ENCODE results near the gene NAV3.

NAV3 gene

GRCh38 chr12:78007173-78007572, 176.5 kb downstream of the NAV3 start:
- Histone ChIP-seq H3K27me3 (ENCODE audit: insufficient read depth, low read length) (no peaks in the 10 kb centered on the region), H3K4me3 (ENCODE audit: low read length) (no peak overlapping the region), H3K4me1 (ENCODE audit: insufficient read depth, low read length) (no peaks in the 10 kb centered on the region), H2AFZ (ENCODE audit: low read depth, low read length) (no peak overlapping the region), H3K36me3 (ENCODE audit: insufficient read depth, low read length) (no peaks in the 10 kb centered on the region), H3K9me3 (ENCODE audit: low read length) (no peaks in the 10 kb centered on the region)

- no peak overlapping the region for H2AFZ ChIP-seq (ENCODE audit: low read depth, low read length)
- no peaks in the 10 kb centered on the region for H3K9me3 ChIP-seq (ENCODE audit: low read length)
- peaks cover 2% of the 10 kb centered on the region for H3K4me1 ChIP-seq (ENCODE audit: insufficient read depth, low read length)
- H3K4me3 ChIP-seq (ENCODE audit: low read length), result no peak overlapping the region
- H3K27me3 ChIP-seq (ENCODE audit: insufficient read depth, low read length), result no peaks in the 10 kb centered on the region
- H3K36me3 ChIP-seq (ENCODE audit: insufficient read depth, low read length), result no peaks in the 10 kb centered on the region
Observed at GRCh38 chr12:78009031-78009430, 178.3 kb downstream of the NAV3 start.

DNA sequence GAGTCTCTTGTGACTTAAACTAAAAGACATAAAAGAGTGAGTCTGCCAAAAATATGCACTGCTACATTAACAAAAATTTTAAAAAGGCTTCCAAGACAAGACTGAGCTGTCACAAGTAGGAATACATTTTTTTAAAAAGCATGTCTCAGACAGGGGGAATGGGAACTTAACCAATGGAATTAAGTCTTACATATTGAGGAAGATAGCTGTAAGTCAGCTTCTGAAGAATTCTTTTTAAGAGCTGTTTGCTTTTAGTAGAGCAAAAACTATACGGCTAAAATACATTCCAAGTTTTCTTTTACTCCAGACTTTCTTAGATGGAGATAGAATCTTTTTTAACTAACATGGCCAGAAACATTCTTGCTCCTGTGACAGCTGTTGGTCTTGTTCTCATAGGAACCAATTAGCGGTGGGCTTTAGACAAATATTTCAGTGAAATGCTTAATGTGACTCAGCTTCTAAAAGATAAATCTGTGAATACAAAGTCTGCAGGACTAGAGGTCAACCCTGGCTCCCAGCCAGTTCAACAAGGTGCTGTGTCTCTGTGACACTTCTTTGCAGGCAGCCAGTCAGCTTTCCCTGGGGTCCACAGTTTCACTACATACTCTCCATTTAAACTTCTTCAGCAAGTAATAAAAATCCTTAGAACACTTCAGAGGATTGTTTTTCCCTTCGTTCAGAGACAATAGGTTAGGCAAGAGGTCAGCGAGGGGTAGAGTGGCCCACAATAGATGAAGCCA, 187.6 kb downstream of the NAV3 start:
- no peak overlapping the region for H2AFZ ChIP-seq (ENCODE audit: low read depth, low read length)
- H3K9me3 ChIP-seq (ENCODE audit: low read length), result no peaks in the 10 kb centered on the region
- no peak overlapping the region for H3K4me3 ChIP-seq (ENCODE audit: low read length)
- no peaks in the 10 kb centered on the region for H3K27me3 ChIP-seq (ENCODE audit: insufficient read depth, low read length)
- peaks cover 27% of the 10 kb centered on the region for H3K4me1 ChIP-seq (ENCODE audit: insufficient read depth, low read length)
- no peaks in the 10 kb centered on the region for H3K36me3 ChIP-seq (ENCODE audit: insufficient read depth, low read length)

DNA sequence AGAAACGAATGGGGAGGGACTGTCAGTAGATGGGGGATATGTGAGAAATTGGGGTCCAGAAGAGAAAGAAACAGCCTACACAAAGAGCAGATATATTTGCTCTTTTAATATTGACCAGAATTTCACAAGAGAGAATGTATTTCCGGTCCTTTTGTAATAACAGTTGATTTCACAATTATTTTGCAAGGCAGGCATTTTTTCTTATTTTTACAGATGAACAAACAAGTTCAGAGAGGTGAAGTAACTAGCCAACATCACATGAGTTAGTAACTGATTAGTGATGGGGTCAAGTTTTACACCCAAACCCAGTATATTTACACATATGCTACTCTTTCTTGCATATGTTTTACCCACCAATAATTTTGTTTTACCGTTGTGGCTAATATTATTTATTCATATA, 188.2 kb downstream of the NAV3 start:
- Histone ChIP-seq H3K4me1 (ENCODE audit: insufficient read depth, low read length) (peaks cover 26% of the 10 kb centered on the region), H3K4me3 (ENCODE audit: low read length) (no peak overlapping the region), H3K9me3 (ENCODE audit: low read length) (no peaks in the 10 kb centered on the region), H3K36me3 (ENCODE audit: insufficient read depth, low read length) (no peaks in the 10 kb centered on the region), H2AFZ (ENCODE audit: low read depth, low read length) (no peak overlapping the region), H3K27me3 (ENCODE audit: insufficient read depth, low read length) (no peaks in the 10 kb centered on the region)

GRCh38 chr12:78028426-78028825, 197.7 kb downstream of the NAV3 start:
- Histone ChIP-seq H3K36me3 (ENCODE audit: insufficient read depth, low read length) (no peaks in the 10 kb centered on the region), H3K9me3 (ENCODE audit: low read length) (no peaks in the 10 kb centered on the region), H3K27me3 (ENCODE audit: insufficient read depth, low read length) (no peaks in the 10 kb centered on the region), H2AFZ (ENCODE audit: low read depth, low read length) (no peak overlapping the region), H3K4me1 (ENCODE audit: insufficient read depth, low read length) (no peaks in the 10 kb centered on the region), H3K4me3 (ENCODE audit: low read length) (no peak overlapping the region)

DNA sequence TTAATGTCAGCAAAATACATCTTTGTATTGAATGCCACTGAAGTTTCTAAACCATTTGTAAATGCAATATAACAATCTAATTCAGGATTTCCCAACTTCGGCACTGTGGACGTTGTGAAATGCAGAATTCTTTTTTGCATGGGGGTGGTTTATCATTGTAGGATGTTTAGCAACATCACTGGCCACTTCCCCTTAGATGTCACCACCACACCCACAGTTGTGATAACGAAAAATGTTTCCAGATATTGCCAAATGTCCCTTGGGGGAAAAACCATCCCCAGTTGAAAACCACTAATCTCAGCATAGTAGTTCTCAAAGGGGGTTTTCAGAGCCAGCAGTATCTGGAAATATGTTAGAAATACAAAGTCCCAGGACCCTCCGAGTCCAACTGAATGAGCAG, 203.3 kb downstream of the NAV3 start:
- Histone ChIP-seq H3K27me3 (ENCODE audit: insufficient read depth, low read length) (no peaks in the 10 kb centered on the region), H2AFZ (ENCODE audit: low read depth, low read length) (no peak overlapping the region), H3K36me3 (ENCODE audit: insufficient read depth, low read length) (no peaks in the 10 kb centered on the region), H3K9me3 (ENCODE audit: low read length) (no peaks in the 10 kb centered on the region), H3K4me1 (ENCODE audit: insufficient read depth, low read length) (peaks cover 7% of the 10 kb centered on the region), H3K4me3 (ENCODE audit: low read length) (no peak overlapping the region)

- Histone ChIP-seq H3K9me3 (ENCODE audit: low read length) (no peaks in the 10 kb centered on the region), H3K4me3 (ENCODE audit: low read length) (peak overlapping the region; percentile 42), H3K36me3 (ENCODE audit: insufficient read depth, low read length) (no peaks in the 10 kb centered on the region), H2AFZ (ENCODE audit: low read depth, low read length) (peak overlapping the region; percentile 13), H3K27me3 (ENCODE audit: insufficient read depth, low read length) (no peaks in the 10 kb centered on the region), H3K4me1 (ENCODE audit: insufficient read depth, low read length) (peaks cover 7% of the 10 kb centered on the region)
Observed at GRCh38 chr12:78035901-78036606, 205.4 kb downstream of the NAV3 start.

DNA sequence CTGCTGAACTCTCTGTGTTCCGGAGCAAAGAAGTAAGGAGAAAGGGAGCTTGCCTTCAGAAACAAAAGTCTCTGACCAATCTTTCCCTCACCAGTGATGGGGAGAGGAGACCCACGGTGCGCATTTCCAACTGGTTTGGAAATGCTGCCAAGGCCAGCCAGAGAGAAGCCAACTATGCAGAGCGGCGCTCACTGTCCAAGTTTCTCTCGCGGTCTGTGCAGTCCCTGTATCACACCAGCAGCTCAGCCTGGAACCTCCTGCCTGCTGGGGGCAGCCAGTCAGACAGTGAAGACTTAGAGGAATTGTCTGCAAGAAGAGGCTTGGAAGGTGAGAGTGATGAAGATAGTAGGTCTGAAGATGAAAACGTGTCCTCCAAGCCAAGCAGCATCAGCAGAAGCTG, 206.2 kb downstream of the NAV3 start:
- H3K27me3 ChIP-seq (ENCODE audit: insufficient read depth, low read length), result no peaks in the 10 kb centered on the region
- no peaks in the 10 kb centered on the region for H3K9me3 ChIP-seq (ENCODE audit: low read length)
- no peak overlapping the region for H3K4me3 ChIP-seq (ENCODE audit: low read length)
- no peaks in the 10 kb centered on the region for H3K36me3 ChIP-seq (ENCODE audit: insufficient read depth, low read length)
- no peak overlapping the region for H2AFZ ChIP-seq (ENCODE audit: low read depth, low read length)
- peaks cover 7% of the 10 kb centered on the region for H3K4me1 ChIP-seq (ENCODE audit: insufficient read depth, low read length)

GRCh38 chr12:78037707-78038106, 207.0 kb downstream of the NAV3 start:
- Histone ChIP-seq H2AFZ (ENCODE audit: low read depth, low read length) (peak overlapping the region; percentile 78), H3K9me3 (ENCODE audit: low read length) (no peaks in the 10 kb centered on the region), H3K4me1 (ENCODE audit: insufficient read depth, low read length) (peaks cover 7% of the 10 kb centered on the region), H3K4me3 (ENCODE audit: low read length) (no peak overlapping the region), H3K36me3 (ENCODE audit: insufficient read depth, low read length) (no peaks in the 10 kb centered on the region), H3K27me3 (ENCODE audit: insufficient read depth, low read length) (no peaks in the 10 kb centered on the region)

- Histone ChIP-seq H3K4me3 (ENCODE audit: low read length) (no peak overlapping the region), H3K9me3 (ENCODE audit: low read length) (no peaks in the 10 kb centered on the region), H3K36me3 (ENCODE audit: insufficient read depth, low read length) (no peaks in the 10 kb centered on the region), H2AFZ (ENCODE audit: low read depth, low read length) (peak overlapping the region; percentile 78), H3K27me3 (ENCODE audit: insufficient read depth, low read length) (no peaks in the 10 kb centered on the region), H3K4me1 (ENCODE audit: insufficient read depth, low read length) (peaks cover 7% of the 10 kb centered on the region)
Observed at GRCh38 chr12:78038541-78038940, 207.8 kb downstream of the NAV3 start.

GRCh38 chr12:78038986-78039385, 208.3 kb downstream of the NAV3 start:
- Histone ChIP-seq H3K4me1 (ENCODE audit: insufficient read depth, low read length) (peaks cover 7% of the 10 kb centered on the region), H3K36me3 (ENCODE audit: insufficient read depth, low read length) (no peaks in the 10 kb centered on the region), H3K4me3 (ENCODE audit: low read length) (no peak overlapping the region), H2AFZ (ENCODE audit: low read depth, low read length) (peak overlapping the region; percentile 78), H3K9me3 (ENCODE audit: low read length) (no peaks in the 10 kb centered on the region), H3K27me3 (ENCODE audit: insufficient read depth, low read length) (no peaks in the 10 kb centered on the region)

GRCh38 chr12:78040111-78040510, 209.4 kb downstream of the NAV3 start:
- Histone ChIP-seq H2AFZ (ENCODE audit: low read depth, low read length) (no peak overlapping the region), H3K4me1 (ENCODE audit: insufficient read depth, low read length) (peaks cover 7% of the 10 kb centered on the region), H3K9me3 (ENCODE audit: low read length) (no peaks in the 10 kb centered on the region), H3K36me3 (ENCODE audit: insufficient read depth, low read length) (no peaks in the 10 kb centered on the region), H3K4me3 (ENCODE audit: low read length) (no peak overlapping the region), H3K27me3 (ENCODE audit: insufficient read depth, low read length) (no peaks in the 10 kb centered on the region)

DNA sequence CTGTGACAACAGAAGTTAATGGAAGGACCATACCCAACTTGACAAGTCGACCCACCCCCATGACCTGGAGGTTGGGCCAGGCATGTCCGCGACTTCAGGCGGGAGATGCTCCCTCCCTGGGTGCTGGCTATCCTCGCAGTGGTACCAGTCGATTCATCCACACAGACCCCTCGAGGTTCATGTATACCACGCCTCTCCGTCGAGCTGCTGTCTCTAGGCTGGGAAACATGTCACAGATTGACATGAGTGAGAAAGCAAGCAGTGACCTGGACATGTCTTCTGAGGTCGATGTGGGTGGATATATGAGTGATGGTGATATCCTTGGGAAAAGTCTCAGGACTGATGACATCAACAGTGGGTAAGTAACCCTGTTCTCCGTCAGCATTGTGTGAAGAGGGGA, 220.1 kb downstream of the NAV3 start:
- Histone ChIP-seq H2AFZ (ENCODE audit: low read depth, low read length) (no peak overlapping the region), H3K27me3 (ENCODE audit: insufficient read depth, low read length) (no peaks in the 10 kb centered on the region), H3K9me3 (ENCODE audit: low read length) (peaks cover 3% of the 10 kb centered on the region), H3K36me3 (ENCODE audit: insufficient read depth, low read length) (no peaks in the 10 kb centered on the region), H3K4me3 (ENCODE audit: low read length) (no peak overlapping the region), H3K4me1 (ENCODE audit: insufficient read depth, low read length) (no peaks in the 10 kb centered on the region)
